Measurements from ENCODE around the gene DNAH14.

GRCh38 chr1:225361176-225361575 lies 431.7 kb downstream of the DNAH14 start:
- TF ChIP-seq POU2F2 (IDR thresholded peaks at IDR 0.05; ENCODE audit: low read depth, low read length) (no peak), POLR2A (IDR thresholded peaks at IDR 0.05; ENCODE audit: low read depth, low read length) (no peak), TAF1 (IDR thresholded peaks at IDR 0.05; ENCODE audit: low read depth, low read length) (no peak), POLR2AphosphoS5 (IDR thresholded peaks at IDR 0.05; ENCODE audit: low read depth, low read length) (no peak), SPI1 (IDR thresholded peaks at IDR 0.05; ENCODE audit: low read depth, low read length) (no peak)
